GM19025 (cell line): ENCODE results near the gene INPP5F.
A peak's percentile ranks its signal among the peaks of the same experiment; 100 is the strongest.

Experiments used
- ATAC-seq: cut with Tn5 transposase; IDR thresholded peaks from one replicate; pipeline ENCODE4 v1.9.1; 2021; ENCODE audit warnings: mild to moderate bottlenecking, low read depth, moderate library complexity; ENCODE audit not compliant: unreplicated experiment

Gene INPP5F

DNA sequence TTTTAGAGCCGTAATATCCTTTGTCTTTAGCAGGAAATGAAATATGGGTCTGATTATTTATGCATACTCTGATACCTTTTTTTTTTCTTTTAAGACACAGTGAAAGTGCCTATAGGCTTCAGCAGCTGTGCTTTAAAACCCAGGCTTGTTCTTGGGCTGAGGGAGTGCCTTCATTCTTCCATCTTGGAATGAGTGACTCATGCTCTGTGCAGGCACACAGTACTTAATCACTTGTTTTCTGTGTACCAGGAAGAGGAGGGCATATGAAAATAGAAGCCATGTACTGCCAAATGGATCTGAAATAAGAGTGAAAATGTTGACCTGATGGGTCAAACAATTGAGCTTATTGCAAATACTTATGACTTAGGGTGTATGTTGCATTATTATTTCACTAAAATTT lies 12.0 kb downstream of the INPP5F start:
- ATAC-seq = no peak

DNA sequence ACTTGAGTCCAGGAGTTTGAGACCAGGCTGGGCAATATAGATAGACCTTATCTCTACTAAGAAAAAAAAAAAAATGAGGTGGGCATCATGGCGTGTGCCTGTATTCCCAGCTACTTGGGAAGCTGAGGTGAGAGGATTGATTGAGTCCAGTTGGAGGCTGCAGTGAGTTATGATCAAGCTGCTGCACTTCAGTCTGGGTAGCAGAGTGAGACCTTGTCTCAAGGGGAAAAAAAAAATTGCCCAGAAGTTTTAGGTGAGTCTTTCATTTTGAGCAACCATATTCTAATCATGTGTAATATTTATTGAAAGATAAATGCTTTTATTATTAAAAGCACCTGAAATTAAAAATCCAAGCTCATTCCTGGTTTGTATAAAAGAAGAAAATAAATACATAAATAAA lies 13.1 kb downstream of the INPP5F start:
- ATAC-seq = no peak

DNA sequence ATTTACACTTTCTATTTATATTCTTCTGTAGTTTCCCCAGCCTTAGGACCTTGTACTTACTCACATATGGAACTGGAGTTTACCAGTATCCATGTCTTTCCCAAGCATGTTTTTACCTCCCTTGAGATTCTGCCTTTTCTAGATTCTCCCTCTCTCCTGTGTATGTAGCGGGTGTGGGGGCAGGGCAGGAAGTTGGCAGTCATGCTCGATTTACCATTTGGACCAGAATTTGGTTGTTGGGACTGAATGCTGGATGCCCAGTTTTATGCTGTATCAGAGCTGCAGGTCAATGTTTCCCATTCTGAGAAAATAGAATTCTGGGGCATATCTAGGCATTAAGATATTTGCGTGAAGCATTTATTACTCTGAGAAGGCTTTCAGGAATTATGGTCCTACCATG lies 14.2 kb downstream of the INPP5F start:
- ATAC-seq = no peak

DNA sequence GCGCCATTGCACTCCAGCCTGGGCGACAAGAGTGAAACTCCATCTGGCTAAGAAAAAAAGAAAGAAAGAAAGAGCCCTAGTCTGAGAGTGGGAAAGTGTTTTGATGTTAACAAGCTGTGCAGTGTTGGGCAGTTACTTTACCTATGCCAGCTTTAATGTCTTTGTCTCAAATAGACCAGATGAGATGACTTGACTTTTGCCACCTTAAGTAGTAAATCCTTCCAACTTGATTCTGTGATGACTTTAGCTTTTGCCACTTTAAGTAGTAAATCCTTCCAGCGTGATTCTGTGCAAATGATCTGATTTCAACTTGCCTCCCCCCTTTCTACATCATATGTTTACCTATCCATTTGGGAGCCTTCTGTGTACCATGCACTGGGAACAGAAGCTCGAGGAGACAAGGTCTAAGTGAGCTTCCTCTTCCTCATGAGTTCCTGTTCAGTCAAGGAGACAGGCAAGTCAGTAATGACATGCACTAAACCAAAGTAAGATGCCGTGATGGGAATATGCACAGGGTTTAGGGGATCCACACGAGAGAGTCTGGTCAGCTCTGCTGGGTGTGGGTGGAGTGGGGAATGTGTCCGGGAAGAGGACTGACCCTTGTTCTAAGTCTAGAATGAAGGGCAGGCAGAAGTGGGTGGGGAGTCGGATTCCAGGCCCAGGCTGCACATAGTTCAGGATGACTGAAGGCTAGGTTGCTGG lies 17.2 kb downstream of the INPP5F start:
- ATAC-seq = no peak

DNA sequence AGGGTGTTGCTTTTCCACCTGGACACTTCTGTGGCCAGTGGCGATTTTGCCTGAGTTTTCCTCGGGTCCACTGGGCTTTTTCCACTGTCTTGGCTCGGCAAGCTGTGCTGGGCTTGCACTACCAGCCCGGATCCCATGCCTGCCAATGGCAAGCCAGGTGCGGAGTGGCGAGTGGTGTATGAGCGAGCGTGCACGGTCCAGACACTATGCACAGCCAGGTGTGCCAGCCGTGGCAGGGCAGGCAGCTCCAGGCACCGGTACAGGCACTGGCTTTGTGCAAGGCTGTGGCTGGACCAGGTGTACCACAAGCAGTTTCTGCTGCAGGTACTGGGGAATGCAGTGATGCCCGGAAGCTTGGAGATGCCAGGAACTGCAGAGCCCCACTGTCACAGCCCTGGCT lies 22.1 kb downstream of the INPP5F start:
- no peak for ATAC-seq

DNA sequence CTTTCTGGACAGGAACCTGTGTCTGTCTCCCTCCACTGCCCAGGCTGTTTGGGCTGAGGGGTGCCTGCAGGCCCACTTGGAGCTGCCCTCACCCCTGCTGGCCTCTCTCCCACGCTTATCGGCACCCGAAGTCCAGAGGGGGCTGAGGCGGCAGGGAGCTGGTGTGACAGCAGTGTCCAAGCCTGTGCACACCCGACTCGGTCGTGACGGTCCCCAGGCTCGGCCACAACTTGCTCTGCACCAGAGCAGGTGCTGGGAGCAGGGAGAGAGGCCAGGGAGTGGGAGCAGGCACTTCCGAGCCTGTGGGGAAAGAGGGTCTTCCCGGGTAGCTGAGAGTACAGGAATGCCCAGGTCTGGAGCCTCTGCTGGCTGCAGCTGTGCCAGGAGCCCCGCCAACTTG lies 23.0 kb downstream of the INPP5F start:
- no peak for ATAC-seq

DNA sequence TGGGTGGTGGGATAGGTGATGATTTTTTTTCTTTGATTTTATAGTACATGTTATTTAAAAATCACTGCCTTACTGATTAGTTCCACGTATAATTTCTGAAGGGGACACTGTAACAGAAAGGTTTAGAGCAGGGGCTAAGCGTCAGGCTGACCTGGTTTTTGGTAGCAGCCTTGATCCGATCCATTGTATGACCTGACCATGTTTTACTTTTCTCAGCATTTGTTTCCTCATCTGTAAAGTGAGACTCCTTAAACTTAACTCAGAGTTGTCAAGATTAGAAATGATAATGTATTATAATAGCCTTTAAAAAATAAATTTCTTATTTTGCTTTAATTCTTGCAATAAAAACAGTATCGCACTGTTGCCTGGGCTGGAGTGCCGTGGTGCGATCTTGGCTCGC lies 23.6 kb downstream of the INPP5F start:
- no peak for ATAC-seq

DNA sequence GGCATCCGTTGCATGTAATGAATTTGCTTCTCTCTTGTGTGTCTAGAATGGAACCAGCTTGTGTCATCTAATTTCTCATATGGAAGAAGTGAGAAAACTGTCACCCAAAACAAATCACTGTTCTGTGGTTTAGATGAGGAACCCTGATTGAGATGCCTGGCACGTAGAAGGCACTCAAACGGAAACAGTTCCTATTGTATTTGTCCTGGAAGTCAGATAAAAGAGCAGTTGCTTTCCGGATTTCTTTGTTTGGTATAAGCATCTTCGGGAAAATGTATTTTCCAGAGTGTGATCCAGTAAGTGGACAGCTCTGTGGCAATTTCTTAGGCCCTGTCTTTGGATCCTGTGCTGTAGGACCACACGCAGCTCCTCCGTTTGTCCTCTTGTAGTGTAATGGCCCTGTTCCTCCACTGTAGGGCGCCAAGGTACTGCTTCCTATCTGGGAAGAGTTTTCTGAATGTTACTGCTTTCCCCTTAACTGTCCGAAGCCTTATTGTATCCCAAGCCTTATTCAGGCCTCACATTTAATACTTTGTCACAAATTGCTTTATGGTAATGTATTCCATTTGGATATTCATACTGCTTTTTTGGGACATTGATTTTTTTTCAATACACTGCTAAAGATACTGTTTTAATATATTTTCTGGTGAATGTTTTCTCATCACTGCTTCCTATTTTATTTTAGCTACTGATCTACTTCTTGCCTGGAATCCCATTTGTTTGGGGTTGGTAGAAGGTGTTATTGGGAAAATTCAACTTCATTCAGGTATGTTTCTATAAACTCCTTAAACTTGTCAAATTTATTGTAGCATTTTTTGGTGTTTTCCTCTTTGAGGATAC lies 24.8 kb downstream of the INPP5F start:
- peak; percentile 72 for ATAC-seq

DNA sequence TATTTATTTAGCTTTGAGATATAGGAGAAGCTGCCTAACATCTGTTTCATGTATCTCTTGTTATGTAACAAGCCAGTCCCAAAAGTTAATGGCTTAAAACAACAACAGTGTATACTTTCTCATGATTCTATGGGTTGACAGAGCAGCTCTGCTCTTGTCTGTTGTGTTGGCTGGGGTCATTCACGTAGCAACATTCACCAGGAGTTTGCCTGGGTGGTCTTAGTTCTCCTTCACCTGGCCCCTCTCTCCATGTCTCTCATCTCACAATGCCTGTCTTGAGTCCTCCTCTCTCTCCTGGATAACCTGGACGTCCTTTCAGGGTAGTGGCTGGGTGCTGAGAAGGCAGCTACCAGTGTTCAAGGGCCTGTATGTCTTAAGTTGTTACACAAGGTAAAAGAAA lies 27.5 kb downstream of the INPP5F start:
- no peak for ATAC-seq

DNA sequence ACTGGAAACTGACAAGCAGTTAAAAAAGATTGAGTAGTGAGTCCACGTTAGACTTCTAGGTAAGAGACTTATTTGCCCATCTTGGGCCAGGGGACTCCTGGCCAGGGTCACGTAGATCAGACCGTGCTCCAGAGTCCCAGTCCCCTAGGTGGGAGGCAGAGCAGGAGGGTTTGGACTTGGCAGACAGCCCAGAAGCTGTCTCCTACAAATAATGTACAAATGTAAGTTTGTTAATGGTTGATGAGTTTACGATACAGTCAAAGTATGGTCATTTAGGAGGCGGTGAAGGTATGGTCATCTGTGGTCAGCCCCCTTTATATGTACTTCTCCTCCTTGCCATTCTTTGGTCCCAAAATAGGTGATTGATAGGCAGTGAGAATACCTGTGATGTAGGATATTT lies 28.2 kb downstream of the INPP5F start:
- no peak for ATAC-seq

DNA sequence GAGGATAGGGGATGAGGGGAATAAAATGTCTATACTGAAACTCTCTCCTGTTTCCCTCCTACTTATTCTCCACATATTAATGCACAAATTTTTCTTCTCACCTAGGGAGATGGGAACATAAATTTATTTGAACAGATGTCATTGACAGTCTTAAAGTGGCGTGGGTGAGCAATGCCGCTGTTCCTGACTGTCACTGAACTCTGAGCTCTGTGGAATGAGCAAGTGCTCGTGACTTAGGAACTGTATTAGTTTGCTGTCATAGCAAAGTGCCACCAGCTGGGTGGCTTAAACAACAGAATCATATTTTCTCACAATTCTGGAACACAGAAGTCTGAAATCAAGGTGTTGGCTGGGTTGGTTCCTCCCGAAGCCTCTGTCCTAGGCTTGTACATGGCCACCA lies 29.1 kb downstream of the INPP5F start:
- no peak for ATAC-seq

DNA sequence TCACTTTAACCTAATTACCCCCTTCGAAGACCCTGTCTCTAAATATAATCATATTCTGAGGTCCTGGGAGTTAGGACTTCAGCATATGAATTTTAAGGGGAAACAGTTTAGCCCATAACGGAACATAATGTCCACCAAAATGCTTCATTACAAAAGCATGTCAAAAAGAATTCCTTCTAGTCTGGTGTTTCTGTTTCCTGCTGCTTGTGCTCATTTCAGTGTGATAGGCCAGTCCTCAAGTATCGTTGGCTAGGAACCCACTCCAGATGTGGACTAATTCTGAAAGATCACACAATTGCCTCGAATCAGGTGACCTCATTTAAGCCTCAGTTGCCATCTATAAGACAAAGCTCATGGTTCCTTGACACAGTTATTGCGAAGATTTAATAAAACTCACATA lies 29.6 kb downstream of the INPP5F start:
- ATAC-seq = no peak

DNA sequence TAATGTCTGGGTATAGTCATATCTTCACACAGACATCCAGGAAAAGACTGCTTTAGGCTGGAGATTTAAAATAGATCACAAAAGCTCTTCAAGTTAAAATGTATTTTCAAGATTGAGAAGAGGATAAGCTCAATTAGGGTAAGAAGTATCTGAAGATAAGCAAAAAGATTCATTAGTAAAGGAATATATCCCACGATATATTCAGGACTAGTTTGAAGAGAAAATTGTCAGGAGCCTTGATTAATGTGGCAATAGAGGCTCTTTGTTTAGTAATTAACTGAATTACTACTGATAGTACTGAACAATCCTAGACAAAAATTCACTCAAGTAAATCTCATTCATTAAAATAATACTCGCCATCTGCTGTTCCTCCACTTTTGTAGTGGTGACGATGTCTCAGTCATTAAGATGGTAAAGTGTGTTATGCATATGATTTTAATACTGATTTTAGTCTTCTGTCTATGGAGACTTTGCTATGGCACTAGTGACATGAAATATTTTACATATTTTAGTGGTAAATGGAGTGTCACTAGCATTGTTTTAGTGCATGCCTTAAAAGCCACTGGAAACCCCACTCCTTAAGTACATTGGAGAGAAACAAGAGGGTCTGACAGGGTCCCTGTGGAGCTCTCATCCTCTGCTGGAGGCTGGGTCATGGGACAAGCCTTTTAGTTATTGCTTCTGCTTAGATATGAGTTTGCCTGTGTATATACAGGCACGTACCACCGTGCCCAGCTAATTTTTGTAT lies 32.8 kb downstream of the INPP5F start:
- no peak for ATAC-seq

DNA sequence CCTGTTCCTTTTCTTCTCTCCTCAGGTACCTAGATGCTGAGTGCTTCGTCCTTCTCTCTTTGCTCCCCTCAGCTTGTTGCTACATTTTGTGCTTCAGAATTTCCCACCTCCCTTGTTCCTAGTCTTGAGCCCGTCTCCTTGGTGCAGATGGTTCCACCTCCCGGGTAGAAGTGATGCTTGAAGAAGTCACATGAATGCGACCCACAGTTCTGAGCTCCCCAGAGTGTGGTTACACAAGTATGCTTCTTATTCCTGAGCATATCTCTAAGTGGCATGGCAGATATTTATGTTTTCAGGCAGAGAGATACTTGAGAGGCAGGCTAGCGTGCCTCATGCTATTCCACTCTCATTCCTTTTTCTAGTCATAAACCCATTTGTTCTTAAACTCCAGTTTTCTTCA lies 34.0 kb downstream of the INPP5F start:
- ATAC-seq = no peak

DNA sequence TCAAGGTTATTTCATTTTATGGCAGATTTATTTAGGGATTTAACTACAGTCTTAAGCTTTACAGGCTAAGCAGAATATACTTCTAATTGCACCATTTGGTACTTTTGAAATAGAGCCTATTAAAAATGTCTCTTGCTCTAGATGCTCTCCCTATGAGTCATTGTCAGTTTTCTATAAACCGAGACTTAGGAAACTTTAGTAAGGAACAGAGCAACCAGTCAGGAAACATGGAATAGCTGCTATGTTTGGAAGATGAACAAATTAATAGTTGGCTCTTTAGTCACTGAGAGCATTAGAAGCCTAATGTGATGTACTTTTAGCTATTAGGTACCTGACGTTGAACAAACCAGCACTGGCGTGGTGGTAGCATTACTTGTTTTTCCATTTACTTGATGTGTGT lies 35.3 kb downstream of the INPP5F start:
- no peak for ATAC-seq

DNA sequence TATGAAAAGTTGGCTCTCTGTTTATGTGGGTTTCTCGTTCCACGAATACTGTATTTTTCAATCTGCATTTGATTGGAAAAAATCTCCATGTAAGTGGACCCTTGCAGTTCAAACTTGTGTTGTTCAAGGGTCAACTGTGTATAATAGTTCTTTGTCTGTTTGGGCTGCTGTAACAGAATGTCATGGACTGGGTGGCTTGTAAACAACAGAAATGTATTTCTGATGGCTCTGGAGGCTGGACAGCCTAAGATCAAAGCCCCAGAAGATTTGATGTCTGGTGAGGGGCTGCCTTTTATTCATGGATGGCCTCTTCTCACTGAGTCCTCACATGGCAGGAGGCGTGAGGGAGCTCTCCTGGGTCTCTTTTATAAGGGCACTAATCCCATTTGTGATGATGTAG lies 36.2 kb downstream of the INPP5F start:
- no peak for ATAC-seq

DNA sequence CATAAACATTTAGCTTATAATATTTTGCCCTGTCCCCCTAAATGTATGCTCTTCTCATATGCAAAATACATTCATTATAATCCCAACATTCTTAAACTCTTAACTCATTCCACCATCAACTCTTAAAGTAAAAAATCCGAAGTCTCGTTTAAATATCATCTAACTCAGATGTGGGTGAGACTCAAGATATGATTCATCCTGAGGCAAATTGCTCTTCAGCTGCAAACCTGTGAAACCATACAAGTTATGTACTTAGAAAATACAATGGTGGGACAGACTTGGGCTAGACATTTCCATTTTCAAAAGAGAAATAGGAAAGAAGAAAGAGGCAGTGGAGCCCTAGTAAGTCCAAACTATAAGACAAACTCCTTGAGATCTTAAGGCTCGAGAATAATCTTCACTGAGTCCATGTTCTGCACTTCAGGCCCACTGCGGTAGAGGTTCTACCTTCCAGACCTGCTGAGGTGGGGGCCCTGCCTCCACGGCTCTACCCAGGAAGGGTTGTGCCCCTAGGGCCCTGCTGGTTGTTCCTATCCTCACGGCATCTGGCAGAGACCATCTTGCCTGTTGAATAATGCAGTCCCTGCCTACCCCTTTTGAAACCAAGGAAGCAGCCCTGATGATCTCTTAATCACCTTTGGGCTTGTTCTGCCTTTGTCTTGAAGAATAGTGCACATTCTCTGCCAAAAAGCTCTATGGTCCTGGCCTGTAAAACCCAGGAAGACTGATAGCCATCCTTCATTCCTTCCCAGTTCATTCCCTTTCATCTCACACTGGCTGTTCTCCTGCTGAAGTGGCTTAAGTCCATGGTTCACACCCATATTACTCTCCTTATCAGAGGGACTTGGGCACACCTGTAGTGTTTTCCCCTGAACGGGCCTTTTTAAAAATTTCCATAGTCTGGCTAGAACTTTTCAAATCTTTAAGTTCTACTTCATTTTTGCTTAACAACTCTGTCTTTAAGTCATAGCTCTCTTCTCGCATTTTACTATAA lies 37.3 kb downstream of the INPP5F start:
- no peak for ATAC-seq

DNA sequence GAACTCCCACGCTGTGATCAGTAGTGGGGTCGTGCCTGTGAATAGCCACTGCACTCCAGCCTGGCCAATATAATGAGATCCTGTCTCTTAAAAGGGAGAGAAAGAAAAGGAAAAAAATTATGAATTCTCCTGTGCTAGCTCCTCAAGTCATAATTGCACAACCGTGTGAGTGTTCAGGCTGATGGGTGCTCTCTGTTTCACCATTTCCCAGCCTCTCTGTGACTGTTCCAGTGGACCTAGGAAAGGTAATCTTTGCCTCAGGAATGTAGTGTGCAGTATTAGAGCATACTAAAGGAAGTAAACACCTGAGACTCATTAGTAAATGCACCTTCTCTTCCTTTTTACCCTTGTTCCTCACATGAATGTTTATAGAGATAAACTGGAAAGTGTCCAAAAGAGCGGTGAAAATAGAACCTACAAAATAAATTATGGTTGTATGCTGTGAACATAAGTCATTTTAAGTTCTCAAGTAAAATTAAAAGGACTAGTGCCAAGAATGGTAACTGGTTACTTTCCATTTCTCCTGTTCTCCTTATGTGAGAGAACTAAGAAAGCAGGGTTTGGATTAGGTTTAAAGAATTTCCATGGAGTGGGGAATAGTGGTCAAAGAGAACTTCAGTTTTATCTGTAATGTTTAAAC lies 42.7 kb downstream of the INPP5F start:
- no peak for ATAC-seq

DNA sequence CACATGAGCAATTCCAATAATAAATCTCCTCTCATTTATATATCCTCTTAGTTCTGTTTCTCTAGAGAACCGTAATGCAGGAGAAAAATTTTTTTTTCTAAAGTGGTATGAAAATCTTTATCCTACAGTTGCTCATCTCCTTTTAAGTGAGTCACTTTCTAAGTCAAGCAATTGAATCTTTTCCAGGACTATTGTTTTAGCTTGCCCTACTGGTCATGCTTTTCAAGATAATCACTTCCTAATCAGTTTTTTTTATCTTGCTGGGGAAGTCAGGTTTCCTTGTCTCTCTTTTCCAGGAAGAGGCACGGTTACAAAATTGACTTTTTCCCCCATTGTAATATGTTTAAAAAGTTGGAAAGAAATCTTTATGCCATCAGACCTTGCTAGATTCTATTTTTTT lies 44.0 kb downstream of the INPP5F start:
- no peak for ATAC-seq

DNA sequence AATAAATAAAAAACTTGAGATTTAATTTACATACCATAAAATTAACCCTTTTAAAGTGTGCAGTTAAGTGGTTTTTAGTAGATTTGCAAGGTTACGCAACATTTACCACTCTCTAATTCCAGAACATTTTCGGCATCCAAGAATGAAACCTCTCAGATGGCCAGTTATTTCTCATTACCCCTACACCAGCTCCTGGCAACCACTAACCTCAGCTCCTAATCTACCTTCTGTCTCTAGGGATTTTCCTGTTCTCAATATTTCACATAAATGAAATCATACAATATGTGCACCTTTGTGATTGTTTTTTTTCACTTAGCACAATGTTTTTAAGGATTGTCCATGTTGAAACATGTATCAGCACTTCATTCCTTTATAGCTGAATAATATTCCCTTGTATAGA lies 45.1 kb downstream of the INPP5F start:
- ATAC-seq = no peak
